Stimulated activated CD8-positive, alpha-beta memory T cell treated with anti-CD3 and anti-CD28 coated beads, Interleukin-7, amount 100 ng/mL, for 4 hours (primary cell): ENCODE results near the gene ACSS1.
A peak's percentile ranks its signal among the peaks of the same experiment; 100 is the strongest.

Experiments used
- DNase-seq, 2 donors: peaks; one replicate each; pipeline ENCODE4 v3.0.0-alpha.2; 2020; ENCODE audit warnings: low read depth in 2 of 2

ACSS1 gene

GRCh38 chr20:25078662-25079061 lies 20.7 kb upstream of the ACSS1 start:
- DNase-seq = no peak

- DNase-seq = no peak
These were observed 19.8 kb upstream of the ACSS1 start for GRCh38 chr20:25077610-25078169.

- DNase-seq = no peak
These were observed 19.0 kb upstream of the ACSS1 start for GRCh38 chr20:25076731-25077609.

GRCh38 chr20:25076201-25076600 lies 18.3 kb upstream of the ACSS1 start:
- DNase-seq = no peak

GRCh38 chr20:25073544-25073943 lies 15.6 kb upstream of the ACSS1 start:
- DNase-seq = no peak

GRCh38 chr20:25072226-25072811 lies 14.4 kb upstream of the ACSS1 start:
- no peak for DNase-seq

- DNase-seq = no peak
These were observed 13.8 kb upstream of the ACSS1 start for GRCh38 chr20:25071734-25072133.

GRCh38 chr20:25070821-25071473 lies 13.0 kb upstream of the ACSS1 start:
- DNase-seq = no peak

GRCh38 chr20:25067102-25067987 lies 9.4 kb upstream of the ACSS1 start:
- no peak for DNase-seq

GRCh38 chr20:25066386-25066785 lies 8.4 kb upstream of the ACSS1 start:
- no peak for DNase-seq

- peak; percentile 39 to 55 for DNase-seq
These were observed 7.8 kb upstream of the ACSS1 start for GRCh38 chr20:25065625-25066338.

GRCh38 chr20:25065072-25065624 lies 7.2 kb upstream of the ACSS1 start:
- no peak for DNase-seq

GRCh38 chr20:25064561-25065071 lies 6.7 kb upstream of the ACSS1 start:
- DNase-seq = no peak

GRCh38 chr20:25063981-25064380 lies 6.0 kb upstream of the ACSS1 start:
- no peak for DNase-seq

- no peak for DNase-seq
These were observed 5.6 kb upstream of the ACSS1 start for GRCh38 chr20:25063546-25063945.

GRCh38 chr20:25062841-25063240 lies 4.9 kb upstream of the ACSS1 start:
- DNase-seq = no peak

GRCh38 chr20:25061821-25062530 lies 4.0 kb upstream of the ACSS1 start:
- no peak for DNase-seq

- no peak for DNase-seq
These were observed 3.3 kb upstream of the ACSS1 start for GRCh38 chr20:25061103-25061799.

- no peak for DNase-seq
These were observed 2.0 kb upstream of the ACSS1 start for GRCh38 chr20:25059866-25060465.
